B cell (primary cell): Measurements from ENCODE around the gene BACH2. TPM values are rescaled to one million over a fixed set of nuclear protein-coding genes. Genes with fewer than 3 reads are reported as not detected.

Experiments
- ATAC-seq: fragments of 200-7000 bp; cut with Tn5 transposase; one replicate; pipeline ENCODE4 v1.10.0; 2021; ENCODE audit warnings: low read depth, mild to moderate bottlenecking, moderate number of reproducible peaks, moderate library complexity
- CTCF ChIA-PET: fragments of 350-600 bp; sonication (Branson Sonifier 250); formaldehyde crosslinking; loops from one replicate; lab custom pipeline; 2021; ENCODE audit warnings: antibody characterized with exemption, inconsistent platforms; lab: Charles Lee
- POLR2A ChIA-PET: fragments of 350-600 bp; sonication (Branson Sonifier 250); formaldehyde crosslinking; loops from one replicate; lab custom pipeline; 2021; ENCODE audit warnings: antibody characterized with exemption; lab: Charles Lee
- DNase-seq: peaks from one replicate; pipeline ENCODE4 v3.0.0; 2013
- H2AFZ ChIP-seq: 2 replicates; pipeline ENCODE4 v1.6.1; 2012; ENCODE audit warnings: mild to moderate bottlenecking, low read depth, low read length; ENCODE audit not compliant: insufficient read depth, poor library complexity, severe bottlenecking
- H3K27ac ChIP-seq, 2 donors: 1 replicate in 1 of 2; 2 replicates in 1 of 2; pipeline ENCODE4 v1.5.1; 2012 to 2013; ENCODE audit warnings: low read length in 2 of 2, mild to moderate bottlenecking in 2 of 2, moderate library complexity in 1 of 2
- H3K27me3 ChIP-seq, 4 experiments: fragments of 200-600 bp in 1 of 4; sonication (generic) in 1 of 4; replicated peaks in 1 of 4; 1 replicate in 2 of 4; 2 replicates in 2 of 4; pipeline versions ENCODE4 v1.6.1 to v1.7.0; 2013 to 2016; ENCODE audit warnings: low read length in 3 of 4, mild to moderate bottlenecking in 2 of 4, mixed read lengths in 1 of 4, moderate library complexity in 1 of 4; ENCODE audit not compliant: insufficient read depth in 4 of 4, control insufficient read depth in 3 of 4; ENCODE audit errors: control extremely low read depth in 1 of 4
- H3K36me3 ChIP-seq, 2 experiments: replicated peaks in 1 of 2; 1 replicate in 1 of 2; 2 replicates in 1 of 2; pipeline versions ENCODE4 v1.6.1 to v1.7.1; 2013; ENCODE audit warnings: low read length in 1 of 2; ENCODE audit not compliant: insufficient read depth in 2 of 2, control insufficient read depth in 1 of 2; ENCODE audit errors: control extremely low read depth in 1 of 2, extremely low read depth in 1 of 2
- H3K4me1 ChIP-seq, 2 donors: fragments of 200-600 bp in 1 of 2; sonication (generic) in 1 of 2; 1 replicate in 1 of 2; 2 replicates in 1 of 2; pipeline versions ENCODE4 v1.5.1 to v1.6.1; 2013 to 2017; ENCODE audit warnings: low read length in 2 of 2; ENCODE audit not compliant: control insufficient read depth in 2 of 2, insufficient read depth in 2 of 2
- H3K4me2 ChIP-seq: replicated peaks from 2 replicates; pipeline ENCODE3; 2012; ENCODE audit warnings: mild to moderate bottlenecking, low read depth, low read length; ENCODE audit not compliant: poor library complexity, severe bottlenecking
- H3K4me3 ChIP-seq, 5 experiments: fragments of 200-600 bp in 1 of 5; sonication (generic) in 1 of 5; 1 replicate in 3 of 5; 2 replicates in 2 of 5; pipeline versions ENCODE4 v1.5.1 to v1.7.0; 2011 to 2016; ENCODE audit warnings: low read length in 4 of 5, mild to moderate bottlenecking in 4 of 5, low read depth in 2 of 5, control low read depth in 1 of 5, moderate library complexity in 1 of 5; ENCODE audit not compliant: insufficient read depth in 1 of 5; ENCODE audit errors: control extremely low read depth in 1 of 5, extremely low read depth in 1 of 5
- H3K79me2 ChIP-seq: fragments of 200-600 bp; sonication (generic); one replicate; pipeline ENCODE4 v1.6.0; 2016; ENCODE audit warnings: low read length; ENCODE audit not compliant: control insufficient read depth, insufficient read depth
- H3K9ac ChIP-seq: fragments of 200-600 bp; sonication (generic); 2 replicates; pipeline ENCODE4 v1.6.1; 2017; ENCODE audit warnings: mild to moderate bottlenecking, low read length, moderate library complexity
- H3K9me3 ChIP-seq, 3 donors: one replicate each; pipeline versions ENCODE4 v1.6.1 to v1.7.1; 2013; ENCODE audit warnings: low read length in 2 of 3; ENCODE audit not compliant: control insufficient read depth in 2 of 3, insufficient read depth in 1 of 3; ENCODE audit errors: control extremely low read depth in 1 of 3
- H4K20me1 ChIP-seq: 2 replicates; pipeline ENCODE4 v1.6.0; 2012; ENCODE audit warnings: mild to moderate bottlenecking, low read length; ENCODE audit not compliant: insufficient read depth, control insufficient read depth, poor library complexity, severe bottlenecking
- H3K27ac Mint-ChIP-seq: one replicate; pipeline ENCODE4 v1.8.0; 2021; ENCODE audit warnings: mixed read lengths
- H3K27me3 Mint-ChIP-seq: one replicate; pipeline ENCODE4 v1.8.0; 2021; ENCODE audit warnings: mixed read lengths
- H3K4me1 Mint-ChIP-seq: one replicate; pipeline ENCODE4 v1.8.0; 2021; ENCODE audit warnings: mixed read lengths
- H3K4me3 Mint-ChIP-seq: one replicate; pipeline ENCODE4 v1.8.0; 2021; ENCODE audit warnings: mixed read lengths
- H3K9me3 Mint-ChIP-seq: one replicate; pipeline ENCODE4 v1.8.0; 2022; ENCODE audit warnings: mixed read lengths; ENCODE audit not compliant: insufficient read depth
- CTCF ChIP-seq: fragments of 200-600 bp; IDR thresholded peaks from one replicate; pipeline ENCODE4 v1.8.0; 2022; ENCODE audit warnings: antibody characterized with exemption, mild to moderate bottlenecking
- EZH2 ChIP-seq: IDR thresholded peaks from 2 replicates; pipeline ENCODE4 v1.6.1; 2012; ENCODE audit warnings: borderline replicate concordance, low read depth, mild to moderate bottlenecking, moderate library complexity, low read length; ENCODE audit not compliant: insufficient read depth, poor library complexity, severe bottlenecking
- WGBS: methylation state at CpG from one replicate; pipeline ENCODE4 v1.1.5; 2013; ENCODE audit warnings: missing lambda C conversion rate; ENCODE audit not compliant: insufficient coverage; 5-methylcytosine and 5-hydroxymethylcytosine counted together
- intact Hi-C: fragments of 100-400 bp; cut with micrococcal nuclease; formaldehyde crosslinking; loops from one replicate; pipeline ENCODE4 v1.10.0; 2022
- polyA plus RNA-seq: library from polyadenylated mRNA; depleted of rRNA; stranded (reverse); fragments of >200 nt; gene quantifications from 2 replicates; pipeline ENCODE4 v1.2.3, GENCODE V29; 2012
- total RNA-seq, 2 donors: library from RNA; stranded (reverse); fragments of 120-200 nt in 1 of 2; gene quantifications; 1 replicate in 1 of 2; 2 replicates in 1 of 2; pipeline versions ENCODE4 v1.2.3 to v1.2.4, GENCODE V29; 2013 to 2022

BACH2 gene
- total and polyA plus RNA-seq, 2 donors (not counting 1 experiment from before 2014, with no cell fraction given) = 41.1 to 235 TPM

GRCh38 chr6:90139272-90139817, 157.3 kb downstream of the BACH2 start:
- H3K4me2 ChIP-seq = no peak overlapping the region
- peaks cover 0 to 21% of the 10 kb centered on the region in 2 experiments for H3K36me3 ChIP-seq
- Mint-ChIP-seq H3K27me3 (no peaks in the 10 kb centered on the region), H3K9me3 (no peaks in the 10 kb centered on the region), H3K27ac (peak overlapping the region; percentile 11), H3K4me1 (peaks cover 60% of the 10 kb centered on the region), H3K4me3 (no peak overlapping the region)
- peak overlapping the region in 1 of 2 donors; percentile 42 for H3K27ac ChIP-seq
- DNase-seq = no peak
- H3K79me2 ChIP-seq = peaks cover 100% of the 10 kb centered on the region
- peaks cover 99% of the 10 kb centered on the region for H4K20me1 ChIP-seq
- H3K9ac ChIP-seq = no peak overlapping the region
- H3K4me3 ChIP-seq = no peak overlapping the region
- ATAC-seq = no peak
- POLR2A ChIA-PET = no interaction called here
- H3K9me3 ChIP-seq = peaks cover 0 to 5% (median 0%) of the 10 kb centered on the region in 3 donors
- TF ChIP-seq CTCF (no peak), EZH2 (no peak)
- CTCF ChIA-PET = no interaction called here
- no peak overlapping the region for H2AFZ ChIP-seq
- no peaks in the 10 kb centered on the region for H3K27me3 ChIP-seq
- intact Hi-C loops = loop anchor here (5.0 kb wide), 1 partner anchor 38 kb away; no protein-coding TSS in a partner anchor
- no CpG with 5 or more reads among the region's 7 CpGs for WGBS
- H3K4me1 ChIP-seq = peaks cover 32 to 45% of the 10 kb centered on the region in 2 donors

DNA sequence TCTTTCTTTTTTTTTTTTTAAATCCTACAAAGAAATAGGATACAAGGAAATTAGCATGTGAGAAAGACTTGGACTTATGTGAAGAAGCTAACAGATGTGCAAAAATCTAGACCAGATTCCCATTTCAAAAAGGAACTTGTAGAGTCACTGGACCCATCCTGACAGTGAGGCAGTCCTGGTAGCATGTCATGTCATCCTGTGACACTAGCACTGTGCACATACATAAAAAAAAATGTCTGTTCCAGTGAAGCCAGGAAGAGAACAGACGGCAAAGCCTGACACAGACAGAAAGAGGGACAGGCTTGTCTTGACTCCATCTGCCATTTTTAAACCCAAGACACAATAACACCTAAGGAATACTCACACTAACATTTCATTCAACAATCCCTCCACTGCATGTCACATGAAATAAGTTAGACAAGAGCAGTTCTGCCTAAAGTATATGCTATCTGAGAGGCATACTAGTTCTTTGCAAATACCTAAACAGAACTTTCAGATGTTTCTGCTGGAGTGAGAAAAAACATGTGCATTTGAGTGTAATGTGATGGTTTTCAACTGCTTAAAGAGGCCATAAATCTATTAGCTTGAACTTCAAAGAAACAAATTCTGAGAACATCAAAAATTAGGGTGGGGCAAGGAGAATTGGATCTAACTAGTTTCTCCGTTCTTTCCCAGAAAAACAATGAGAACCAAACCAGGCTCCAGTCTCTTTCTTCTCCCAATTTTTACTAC, 159.6 kb downstream of the BACH2 start:
- Histone ChIP-seq H3K79me2 (peaks cover 94% of the 10 kb centered on the region), H3K27ac (peak overlapping the region in 1 of 2 donors; percentile 64)

More for the DNA sequence above, 159.6 kb downstream of the BACH2 start:
- peaks cover 37 to 58% of the 10 kb centered on the region in 2 donors for H3K4me1 ChIP-seq
- H3K4me3 ChIP-seq = no peak overlapping the region
- H4K20me1 ChIP-seq = peaks cover 94% of the 10 kb centered on the region
- Mint-ChIP-seq H3K4me1 (peaks cover 68% of the 10 kb centered on the region), H3K27ac (peak overlapping the region; percentile 56), H3K9me3 (no peaks in the 10 kb centered on the region), H3K4me3 (no peak overlapping the region), H3K27me3 (no peaks in the 10 kb centered on the region)
- peaks cover 0 to 15% of the 10 kb centered on the region in 2 experiments for H3K36me3 ChIP-seq
- no peak overlapping the region for H3K9ac ChIP-seq
- intact Hi-C loops = loop anchor here (5.0 kb wide), 1 partner anchor 40 kb away; no protein-coding TSS in a partner anchor
- DNase-seq = no peak
- ChIA-PET POLR2A (no interaction called here), CTCF (no interaction called here)
- no peaks in the 10 kb centered on the region for H3K27me3 ChIP-seq
- H3K4me2 ChIP-seq = no peak overlapping the region
- no peak overlapping the region for H2AFZ ChIP-seq
- 89% methylated on average over 2 of the region's 2 CpGs for WGBS
- no peak for ATAC-seq
- TF ChIP-seq CTCF (no peak), EZH2 (no peak)
- H3K9me3 ChIP-seq = peaks cover 0 to 7% (median 0%) of the 10 kb centered on the region in 3 donors
